ENCODE data around the gene TP53TG5.

Gene TP53TG5

DNA sequence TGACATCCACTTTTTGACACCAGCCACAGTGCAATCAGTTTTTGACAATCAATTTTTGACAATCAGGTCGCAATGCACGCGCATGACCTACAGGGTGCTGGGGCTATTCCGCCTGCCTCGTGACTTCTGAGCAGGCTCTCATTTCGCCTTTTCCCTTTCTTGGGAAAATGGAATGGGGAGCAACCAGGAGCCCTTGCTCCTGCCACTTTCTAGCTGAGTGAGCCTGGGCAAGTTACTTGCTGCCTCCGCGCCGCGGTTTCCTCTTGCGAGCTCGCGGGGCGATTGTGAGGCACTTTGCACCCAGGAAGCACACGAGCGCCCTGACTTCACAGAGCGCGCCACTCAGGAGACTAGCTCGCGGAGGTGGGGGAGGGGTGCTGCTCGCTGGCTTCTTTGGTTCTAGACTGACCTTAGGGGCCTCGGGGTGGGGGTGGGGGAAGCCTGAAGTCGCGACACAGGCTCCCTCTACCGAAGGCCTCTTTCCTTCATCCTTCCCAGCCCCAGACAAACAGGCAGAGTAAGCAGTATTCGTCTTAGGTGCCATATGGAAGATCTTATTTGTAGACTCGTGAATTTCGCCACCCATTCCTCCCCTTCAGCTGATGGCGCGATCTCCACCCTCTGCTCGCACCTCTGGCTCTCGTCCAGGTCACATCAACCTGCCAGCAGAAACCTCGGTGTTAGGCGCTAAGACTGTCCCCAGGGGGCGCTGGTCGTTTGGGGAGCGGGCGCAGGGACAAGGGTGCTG lies 4.6 kb downstream of the TP53TG5 start:
- Histone ChIP-seq H4K5ac (ENCODE audit: low read length) (no peak overlapping the region), H3K27ac (ENCODE audit: low read depth, low read length) (no peak overlapping the region), H3K4ac (ENCODE audit: low read depth, low read length) (no peak overlapping the region), H3K79me2 (ENCODE audit: control insufficient read depth, insufficient read depth, low read length) (no peaks in the 10 kb centered on the region), H2BK120ac (ENCODE audit: low read depth, low read length) (no peak overlapping the region), H3K56ac (ENCODE audit: low read length) (peak overlapping the region; percentile 82), H3K27me3 (ENCODE audit: insufficient read depth, low read length, poor library complexity) (no peaks in the 10 kb centered on the region), H3K18ac (ENCODE audit: low read length) (peak overlapping the region; percentile 6), H2BK5ac (ENCODE audit: low read length) (no peak overlapping the region), H3K4me2 (ENCODE audit: low read length) (peak overlapping the region; percentile 67), H3K4me1 (ENCODE audit: control insufficient read depth, low read depth, low read length) (peaks cover 11% of the 10 kb centered on the region), H3K79me1 (ENCODE audit: low read length) (no peaks in the 10 kb centered on the region), H2BK15ac (replicated peaks; ENCODE audit: low read depth) (no peak overlapping the region), H4K8ac (ENCODE audit: low read depth, low read length) (no peak overlapping the region), H2AK5ac (ENCODE audit: low read length) (no peak overlapping the region), H3K9ac (ENCODE audit: low read length) (peak overlapping the region; percentile 38), H3K23ac (ENCODE audit: low read length) (peak overlapping the region; percentile 57), H3K4me3 (ENCODE audit: low read length) (no peak overlapping the region), H3K36me3 (ENCODE audit: control insufficient read depth, insufficient read depth, low read length) (no peaks in the 10 kb centered on the region)
- DNase-seq: peak; percentile 91
- WGBS (ENCODE audit: extremely low coverage, insufficient coverage, low lambda C conversion rate): no CpG with 5 or more reads among the region's 38 CpGs

DNA sequence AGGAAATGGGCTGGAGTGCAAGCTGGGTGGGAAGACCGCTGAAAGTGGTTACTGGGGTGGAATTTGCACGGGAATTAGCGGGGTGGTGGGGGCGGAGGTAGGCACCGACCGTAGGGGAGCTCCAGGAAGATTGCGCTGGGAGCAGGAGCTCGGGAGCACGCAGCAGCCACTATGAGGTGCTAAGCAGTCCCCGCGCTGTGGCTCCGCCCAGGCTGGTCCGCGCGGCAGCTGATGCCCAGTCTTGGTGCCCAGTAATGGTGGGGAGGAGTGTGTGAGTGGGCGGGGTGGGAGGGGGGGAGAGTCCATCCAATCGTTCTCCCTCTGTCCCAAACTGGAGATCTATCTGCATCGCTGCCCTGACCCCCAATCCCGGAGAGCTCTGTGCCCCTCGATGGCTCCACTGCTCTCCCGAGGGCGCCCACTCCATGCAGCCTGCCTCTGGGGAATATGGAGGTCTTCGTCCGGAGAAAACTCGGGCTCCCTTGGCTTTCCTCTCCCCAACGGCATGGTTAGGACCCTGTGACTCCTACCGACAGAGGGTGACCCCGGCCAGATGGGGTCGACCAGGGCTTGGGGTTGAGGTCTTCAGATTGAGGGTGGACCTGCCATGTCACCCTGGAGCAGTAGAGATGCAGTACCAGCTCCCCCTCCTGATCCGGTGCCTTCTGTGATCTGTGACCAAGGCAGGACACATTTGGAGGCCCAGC lies 5.3 kb downstream of the TP53TG5 start:
- Histone ChIP-seq H3K4me3 (ENCODE audit: low read length) (no peak overlapping the region), H3K56ac (ENCODE audit: low read length) (peak overlapping the region; percentile 82), H3K79me2 (ENCODE audit: control insufficient read depth, insufficient read depth, low read length) (no peaks in the 10 kb centered on the region), H3K18ac (ENCODE audit: low read length) (peak overlapping the region; percentile 6), H3K9ac (ENCODE audit: low read length) (peak overlapping the region; percentile 38), H3K36me3 (ENCODE audit: control insufficient read depth, insufficient read depth, low read length) (no peaks in the 10 kb centered on the region), H3K23ac (ENCODE audit: low read length) (peak overlapping the region; percentile 57), H4K8ac (ENCODE audit: low read depth, low read length) (no peak overlapping the region), H3K79me1 (ENCODE audit: low read length) (no peaks in the 10 kb centered on the region), H3K27me3 (ENCODE audit: insufficient read depth, low read length, poor library complexity) (no peaks in the 10 kb centered on the region), H3K4me1 (ENCODE audit: control insufficient read depth, low read depth, low read length) (peaks cover 6% of the 10 kb centered on the region), H3K4me2 (ENCODE audit: low read length) (peak overlapping the region; percentile 67), H3K27ac (ENCODE audit: low read depth, low read length) (no peak overlapping the region), H2BK15ac (replicated peaks; ENCODE audit: low read depth) (no peak overlapping the region), H2BK5ac (ENCODE audit: low read length) (no peak overlapping the region), H2AK5ac (ENCODE audit: low read length) (no peak overlapping the region), H4K5ac (ENCODE audit: low read length) (no peak overlapping the region), H3K4ac (ENCODE audit: low read depth, low read length) (no peak overlapping the region), H2BK120ac (ENCODE audit: low read depth, low read length) (no peak overlapping the region)
- no CpG with 5 or more reads among the region's 30 CpGs for WGBS (ENCODE audit: extremely low coverage, insufficient coverage, low lambda C conversion rate)
- DNase-seq: peak; percentile 40

DNA sequence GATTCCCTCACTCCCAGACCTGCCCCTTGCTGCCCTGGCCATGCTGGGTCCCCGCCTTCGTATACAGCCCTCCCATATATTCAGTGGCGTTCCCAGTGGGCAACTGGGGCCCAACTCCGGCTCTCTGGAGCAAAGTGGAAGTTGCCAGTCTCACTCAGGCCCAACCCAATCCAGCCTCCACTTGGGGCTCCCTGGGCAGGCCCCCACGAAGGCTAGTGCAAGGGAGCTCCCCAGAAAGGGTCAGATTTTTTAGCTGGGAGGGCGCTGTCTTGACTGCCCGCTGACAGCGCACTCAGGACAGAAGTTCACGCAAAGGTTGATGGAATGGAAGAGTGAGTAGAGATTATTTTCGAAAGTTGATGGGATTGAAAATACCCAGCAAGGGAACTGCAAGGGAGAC lies 5.9 kb downstream of the TP53TG5 start:
- no peak overlapping the region for H3K4ac ChIP-seq (ENCODE audit: low read depth, low read length)
- no peaks in the 10 kb centered on the region for H3K79me2 ChIP-seq (ENCODE audit: control insufficient read depth, insufficient read depth, low read length)
- no peak overlapping the region for H4K8ac ChIP-seq (ENCODE audit: low read depth, low read length)
- H3K79me1 ChIP-seq (ENCODE audit: low read length): no peaks in the 10 kb centered on the region
- H3K36me3 ChIP-seq (ENCODE audit: control insufficient read depth, insufficient read depth, low read length): no peaks in the 10 kb centered on the region
- H3K18ac ChIP-seq (ENCODE audit: low read length): no peak overlapping the region
- H2BK120ac ChIP-seq (ENCODE audit: low read depth, low read length): no peak overlapping the region
- H3K9ac ChIP-seq (ENCODE audit: low read length): peak overlapping the region; percentile 2
- no peak overlapping the region for H4K5ac ChIP-seq (ENCODE audit: low read length)
- no peak overlapping the region for H3K4me3 ChIP-seq (ENCODE audit: low read length)
- no peak overlapping the region for H2AK5ac ChIP-seq (ENCODE audit: low read length)
- H3K27ac ChIP-seq (ENCODE audit: low read depth, low read length): no peak overlapping the region
- no peak overlapping the region for H3K23ac ChIP-seq (ENCODE audit: low read length)
- no peak for DNase-seq
- no peak overlapping the region for H2BK5ac ChIP-seq (ENCODE audit: low read length)
- no peak overlapping the region for H3K56ac ChIP-seq (ENCODE audit: low read length)
- no CpG with 5 or more reads among the region's 10 CpGs for WGBS (ENCODE audit: extremely low coverage, insufficient coverage, low lambda C conversion rate)
- H3K27me3 ChIP-seq (ENCODE audit: insufficient read depth, low read length, poor library complexity): no peaks in the 10 kb centered on the region
- H2BK15ac ChIP-seq (replicated peaks; ENCODE audit: low read depth): no peak overlapping the region
- H3K4me1 ChIP-seq (ENCODE audit: control insufficient read depth, low read depth, low read length): peaks cover 5% of the 10 kb centered on the region
- no peak overlapping the region for H3K4me2 ChIP-seq (ENCODE audit: low read length)

DNA sequence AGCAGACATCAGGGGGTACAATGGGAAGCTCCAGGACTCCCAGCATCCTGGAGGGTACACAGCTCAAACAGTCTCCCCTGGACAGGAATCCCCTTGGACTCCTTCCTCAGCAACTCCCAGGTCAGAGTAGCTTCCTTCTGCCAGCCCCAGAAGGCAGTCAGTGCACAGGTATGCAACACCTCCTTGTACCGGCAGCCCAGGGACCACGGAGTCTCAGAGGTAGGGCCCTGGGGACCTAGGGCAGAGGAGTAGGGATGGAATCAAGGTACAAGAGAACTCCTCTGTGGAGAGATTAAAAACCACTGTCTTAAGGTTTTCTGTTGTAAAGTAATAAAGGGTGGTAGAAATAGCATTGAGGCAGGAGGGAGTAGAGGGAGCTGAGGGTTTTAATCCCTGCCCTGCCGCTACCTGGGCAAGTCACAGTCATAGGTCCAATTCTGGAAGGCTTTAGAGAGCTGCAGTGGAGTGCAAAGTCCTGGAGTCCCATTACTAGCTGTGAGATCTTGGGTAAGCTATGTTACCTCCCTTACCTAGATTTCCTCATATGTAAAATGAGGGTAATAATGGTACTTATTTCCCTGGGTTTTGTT lies 7.5 kb downstream of the TP53TG5 start:
- Histone ChIP-seq H3K9ac (ENCODE audit: low read length) (no peak overlapping the region), H2BK120ac (ENCODE audit: low read depth, low read length) (no peak overlapping the region), H3K56ac (ENCODE audit: low read length) (no peak overlapping the region), H4K5ac (ENCODE audit: low read length) (no peak overlapping the region), H3K4me2 (ENCODE audit: low read length) (no peak overlapping the region), H3K79me2 (ENCODE audit: control insufficient read depth, insufficient read depth, low read length) (no peaks in the 10 kb centered on the region), H3K4me3 (ENCODE audit: low read length) (no peak overlapping the region), H3K18ac (ENCODE audit: low read length) (no peak overlapping the region), H4K8ac (ENCODE audit: low read depth, low read length) (no peak overlapping the region), H3K27ac (ENCODE audit: low read depth, low read length) (no peak overlapping the region), H3K27me3 (ENCODE audit: insufficient read depth, low read length, poor library complexity) (no peaks in the 10 kb centered on the region), H3K23ac (ENCODE audit: low read length) (no peak overlapping the region), H2AK5ac (ENCODE audit: low read length) (no peak overlapping the region), H3K4ac (ENCODE audit: low read depth, low read length) (no peak overlapping the region), H3K79me1 (ENCODE audit: low read length) (peaks cover 2% of the 10 kb centered on the region), H3K36me3 (ENCODE audit: control insufficient read depth, insufficient read depth, low read length) (peaks cover 2% of the 10 kb centered on the region), H3K4me1 (ENCODE audit: control insufficient read depth, low read depth, low read length) (peaks cover 5% of the 10 kb centered on the region), H2BK15ac (replicated peaks; ENCODE audit: low read depth) (no peak overlapping the region), H2BK5ac (ENCODE audit: low read length) (no peak overlapping the region)
- no peak for DNase-seq
- WGBS (ENCODE audit: extremely low coverage, insufficient coverage, low lambda C conversion rate): no CpG with 5 or more reads among the region's 3 CpGs

DNA sequence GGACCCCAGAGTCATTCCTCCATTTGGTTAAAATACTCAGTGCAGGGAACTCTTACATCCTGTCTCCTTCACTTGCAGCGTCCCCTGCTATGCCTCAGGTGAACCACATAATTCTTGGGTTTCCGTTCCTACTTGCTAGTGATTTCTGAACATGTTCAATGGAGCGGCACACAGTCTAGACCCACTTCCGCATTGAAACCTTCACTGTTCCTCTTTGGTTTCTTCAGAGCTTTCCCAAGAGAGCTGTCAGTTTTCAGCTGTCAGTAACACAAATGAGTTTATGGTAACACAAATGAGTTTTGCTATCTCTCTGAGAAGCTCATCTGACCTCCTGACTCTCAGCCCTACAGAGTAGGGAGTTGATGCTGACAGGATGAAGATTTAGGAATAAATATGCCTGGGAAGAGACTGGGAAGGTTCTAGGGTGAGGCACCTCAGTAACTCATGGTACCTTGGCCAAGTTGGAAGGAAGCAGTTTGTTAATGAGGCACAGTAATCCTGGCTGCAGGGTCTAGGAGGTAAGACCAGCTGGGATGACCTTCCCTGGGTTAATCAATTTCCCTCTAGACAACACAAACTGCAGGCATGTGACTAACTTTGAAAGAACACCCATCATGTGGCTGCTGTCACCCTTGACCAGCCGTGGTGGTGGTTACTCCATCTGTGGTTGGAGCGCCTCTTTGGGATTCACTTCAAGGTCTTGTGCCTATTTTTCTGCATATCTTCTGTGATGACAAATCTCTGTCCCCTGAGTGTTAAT lies 9.7 kb downstream of the TP53TG5 start:
- no peak overlapping the region for H4K5ac ChIP-seq (ENCODE audit: low read length)
- no peak overlapping the region for H2BK120ac ChIP-seq (ENCODE audit: low read depth, low read length)
- H3K4me1 ChIP-seq (ENCODE audit: control insufficient read depth, low read depth, low read length): peaks cover 10% of the 10 kb centered on the region
- H3K9ac ChIP-seq (ENCODE audit: low read length): no peak overlapping the region
- DNase-seq: no peak
- H3K56ac ChIP-seq (ENCODE audit: low read length): no peak overlapping the region
- H3K79me1 ChIP-seq (ENCODE audit: low read length): peaks cover 17% of the 10 kb centered on the region
- H2BK15ac ChIP-seq (replicated peaks; ENCODE audit: low read depth): no peak overlapping the region
- H3K36me3 ChIP-seq (ENCODE audit: control insufficient read depth, insufficient read depth, low read length): peaks cover 2% of the 10 kb centered on the region
- no peak overlapping the region for H3K4ac ChIP-seq (ENCODE audit: low read depth, low read length)
- H3K79me2 ChIP-seq (ENCODE audit: control insufficient read depth, insufficient read depth, low read length): peaks cover 8% of the 10 kb centered on the region
- H2AK5ac ChIP-seq (ENCODE audit: low read length): no peak overlapping the region
- no peak overlapping the region for H3K4me2 ChIP-seq (ENCODE audit: low read length)
- H2BK5ac ChIP-seq (ENCODE audit: low read length): no peak overlapping the region
- WGBS (ENCODE audit: extremely low coverage, insufficient coverage, low lambda C conversion rate): no CpG with 5 or more reads among the region's 6 CpGs
- H3K23ac ChIP-seq (ENCODE audit: low read length): no peak overlapping the region
- H3K18ac ChIP-seq (ENCODE audit: low read length): no peak overlapping the region
- no peaks in the 10 kb centered on the region for H3K27me3 ChIP-seq (ENCODE audit: insufficient read depth, low read length, poor library complexity)
- H3K27ac ChIP-seq (ENCODE audit: low read depth, low read length): no peak overlapping the region
- H4K8ac ChIP-seq (ENCODE audit: low read depth, low read length): no peak overlapping the region
- no peak overlapping the region for H3K4me3 ChIP-seq (ENCODE audit: low read length)
